HEK293 (cell line): ENCODE measurements around the gene PAQR9.
A peak's percentile ranks its signal among the peaks of the same experiment; 100 is the strongest.

Experiments
- MEIS1 ChIP-seq: sonication (generic); formaldehyde crosslinking; IDR thresholded peaks from 2 replicates; pipeline ENCODE4 v1.8.1; 2022; ENCODE audit warnings: missing genetic modification reagents, mild to moderate bottlenecking, borderline replicate concordance
- SCRT1 ChIP-seq: fragments of 450-650 bp; formaldehyde crosslinking; IDR thresholded peaks from 2 replicates; pipeline ENCODE4 v1.5.1; 2016; ENCODE audit warnings: missing biosample characterization, missing genetic modification characterization, borderline replicate concordance
- SP7 ChIP-seq: fragments of 450-650 bp; formaldehyde crosslinking; IDR thresholded peaks from 2 replicates; pipeline ENCODE4 v1.5.1; 2016; ENCODE audit warnings: missing biosample characterization, missing genetic modification characterization
- TCF7L2 ChIP-seq: IDR thresholded peaks from 2 replicates; pipeline ENCODE4 v1.6.1; 2011; ENCODE audit warnings: low read depth, mild to moderate bottlenecking, inconsistent platforms, low read length, moderate library complexity, borderline replicate concordance
- ZFHX2 ChIP-seq: fragments of 450-650 bp; formaldehyde crosslinking; conservative IDR thresholded peaks from 2 replicates; pipeline ENCODE4 v1.5.1; 2016; ENCODE audit warnings: missing biosample characterization, missing genetic modification characterization
- ZNF16 ChIP-seq: fragments of 450-650 bp; formaldehyde crosslinking; IDR thresholded peaks from 2 replicates; pipeline ENCODE4 v1.5.1; 2016; ENCODE audit warnings: low read depth, missing biosample characterization, missing genetic modification characterization
- ZNF266 ChIP-seq: fragments of 450-650 bp; formaldehyde crosslinking; IDR thresholded peaks from 2 replicates; pipeline ENCODE4 v1.5.1; 2016; ENCODE audit warnings: missing biosample characterization, missing genetic modification characterization, low read depth
- ZNF48 ChIP-seq: fragments of 450-650 bp; formaldehyde crosslinking; IDR thresholded peaks from 2 replicates; pipeline ENCODE4 v1.5.1; 2016; ENCODE audit warnings: missing biosample characterization, missing genetic modification characterization
- ZNF549 ChIP-seq: fragments of 450-650 bp; IDR thresholded peaks from 2 replicates; pipeline ENCODE4 v1.5.1; 2018; ENCODE audit warnings: missing biosample characterization, missing genetic modification characterization, mild to moderate bottlenecking, inconsistent platforms, moderate library complexity
- ZNF555 ChIP-seq: fragments of 450-650 bp; formaldehyde crosslinking; conservative IDR thresholded peaks from 2 replicates; pipeline ENCODE4 v1.5.1; 2017; ENCODE audit warnings: missing biosample characterization, mild to moderate bottlenecking, missing genetic modification characterization, inconsistent platforms
- ZNF571 ChIP-seq: fragments of 450-650 bp; formaldehyde crosslinking; IDR thresholded peaks from 2 replicates; pipeline ENCODE4 v1.5.0; 2017; ENCODE audit warnings: missing biosample characterization, missing genetic modification characterization
- ZNF777 ChIP-seq: fragments of 450-650 bp; formaldehyde crosslinking; IDR thresholded peaks from 2 replicates; pipeline ENCODE4 v1.5.1; 2017; ENCODE audit warnings: missing biosample characterization, missing genetic modification characterization, borderline replicate concordance
- ZSCAN23 ChIP-seq: fragments of 450-650 bp; formaldehyde crosslinking; IDR thresholded peaks from 2 replicates; pipeline ENCODE4 v1.5.1; 2016; ENCODE audit warnings: missing biosample characterization, missing genetic modification characterization
- TF ChIP-seq, protein P1 (sequence below): fragments of 450-650 bp; formaldehyde crosslinking; IDR thresholded peaks from 2 replicates; pipeline ENCODE4 v1.5.1; 2016; ENCODE audit warnings: missing biosample characterization, missing genetic modification characterization
- TF ChIP-seq, protein P2 (sequence below): fragments of 450-650 bp; formaldehyde crosslinking; IDR thresholded peaks from 2 replicates; pipeline ENCODE4 v1.5.1; 2016; ENCODE audit warnings: missing biosample characterization, missing genetic modification characterization
- TF ChIP-seq, protein P3 (sequence below): fragments of 450-650 bp; formaldehyde crosslinking; IDR thresholded peaks from 2 replicates; pipeline ENCODE4; 2016; ENCODE audit warnings: missing biosample characterization, missing genetic modification characterization
- TF ChIP-seq, protein P4 (sequence below): fragments of 450-650 bp; formaldehyde crosslinking; IDR thresholded peaks from 2 replicates; pipeline ENCODE4 v1.5.1; 2016; ENCODE audit warnings: missing biosample characterization, missing genetic modification characterization
- TF ChIP-seq, protein P5 (sequence below): fragments of 450-650 bp; formaldehyde crosslinking; IDR thresholded peaks from 2 replicates; pipeline ENCODE4 v1.5.1; 2016; ENCODE audit warnings: missing biosample characterization, missing genetic modification characterization
- TF ChIP-seq, protein P6 (sequence below): fragments of 450-650 bp; formaldehyde crosslinking; IDR thresholded peaks from 2 replicates; pipeline ENCODE4 v1.5.1; 2016; ENCODE audit warnings: missing biosample characterization, missing genetic modification characterization

The PAQR9 gene

DNA sequence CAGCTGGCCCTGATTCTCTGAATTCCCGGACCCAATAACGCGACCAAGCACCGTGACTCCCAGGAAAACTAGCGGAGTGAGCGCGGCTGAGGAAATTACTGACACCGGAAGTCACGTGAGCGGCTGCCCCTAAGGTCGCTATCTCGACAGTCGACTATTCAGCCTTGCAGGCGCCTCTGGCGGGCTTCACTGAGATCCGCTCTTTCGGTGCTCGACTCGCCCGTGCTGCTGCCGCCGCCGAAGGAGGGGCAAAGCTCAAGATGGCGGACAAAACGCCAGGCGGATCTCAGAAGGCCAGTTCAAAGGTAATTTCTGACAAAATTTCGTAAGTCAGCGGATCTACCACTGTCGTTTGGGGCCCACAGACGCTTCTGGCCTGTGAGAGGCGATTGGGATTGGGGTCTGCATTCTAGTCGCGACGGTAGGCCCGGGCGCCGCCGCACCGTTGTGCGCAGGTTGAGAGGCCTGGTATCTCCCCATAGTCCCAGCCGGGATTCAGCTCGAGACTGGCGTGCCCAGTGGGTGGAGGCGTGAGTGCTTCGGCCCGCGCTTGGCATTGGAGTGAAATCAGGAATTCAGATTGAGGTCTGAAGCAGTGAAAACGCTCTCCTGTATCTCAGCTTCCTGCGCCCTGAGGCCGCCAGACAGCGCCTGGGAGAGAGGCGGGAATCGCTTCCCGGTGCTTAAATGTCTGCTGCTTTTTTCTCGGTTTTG lies 38.1 kb upstream of the PAQR9 start, which contains the start of gene U2SURP (continued):
- TF ChIP-seq, protein P1, sequence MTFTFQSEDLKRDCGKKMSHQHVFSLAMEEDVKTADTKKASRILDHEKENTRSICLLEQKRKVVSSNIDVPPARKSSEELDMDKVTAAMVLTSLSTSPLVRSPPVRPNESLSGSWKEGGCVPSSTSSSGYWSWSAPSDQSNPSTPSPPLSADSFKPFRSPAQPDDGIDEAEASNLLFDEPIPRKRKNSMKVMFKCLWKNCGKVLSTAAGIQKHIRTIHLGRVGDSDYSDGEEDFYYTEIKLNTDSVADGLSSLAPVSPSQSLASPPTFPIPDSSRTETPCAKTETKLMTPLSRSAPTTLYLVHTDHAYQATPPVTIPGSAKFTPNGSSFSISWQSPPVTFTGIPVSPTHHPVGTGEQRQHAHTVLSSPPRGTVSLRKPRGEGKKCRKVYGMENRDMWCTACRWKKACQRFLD = no peak
- TF ChIP-seq SCRT1 (no peak), ZNF777 (tag by site-specific recombination) (no peak), TCF7L2 (no peak), SP7 (tag by site-specific recombination) (peak; percentile 77), ZNF266 (tag by site-specific recombination) (no peak), ZNF571 (tag by site-specific recombination) (no peak), ZNF48 (tag by site-specific recombination) (no peak), ZSCAN23 (tag by site-specific recombination) (no peak), ZNF555 (no peak), MEIS1 (no peak), ZNF549 (tag by site-specific recombination) (no peak), ZNF16 (tag by site-specific recombination) (no peak), ZFHX2 (tag by site-specific recombination) (no peak)
- TF ChIP-seq, protein P2, sequence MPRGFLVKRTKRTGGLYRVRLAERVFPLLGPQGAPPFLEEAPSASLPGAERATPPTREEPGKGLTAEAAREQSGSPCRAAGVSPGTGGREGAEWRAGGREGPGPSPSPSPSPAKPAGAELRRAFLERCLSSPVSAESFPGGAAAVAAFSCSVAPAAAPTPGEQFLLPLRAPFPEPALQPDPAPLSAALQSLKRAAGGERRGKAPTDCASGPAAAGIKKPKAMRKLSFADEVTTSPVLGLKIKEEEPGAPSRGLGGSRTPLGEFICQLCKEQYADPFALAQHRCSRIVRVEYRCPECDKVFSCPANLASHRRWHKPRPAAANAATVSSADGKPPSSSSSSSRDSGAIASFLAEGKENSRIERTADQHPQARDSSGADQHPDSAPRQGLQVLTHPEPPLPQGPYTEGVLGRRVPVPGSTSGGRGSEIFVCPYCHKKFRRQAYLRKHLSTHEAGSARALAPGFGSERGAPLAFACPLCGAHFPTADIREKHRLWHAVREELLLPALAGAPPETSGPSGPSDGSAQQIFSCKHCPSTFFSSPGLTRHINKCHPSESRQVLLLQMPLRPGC = 0 out of 2 replicates have a peak, but pooled peaks have one; percentile 39
- TF ChIP-seq, protein P3, sequence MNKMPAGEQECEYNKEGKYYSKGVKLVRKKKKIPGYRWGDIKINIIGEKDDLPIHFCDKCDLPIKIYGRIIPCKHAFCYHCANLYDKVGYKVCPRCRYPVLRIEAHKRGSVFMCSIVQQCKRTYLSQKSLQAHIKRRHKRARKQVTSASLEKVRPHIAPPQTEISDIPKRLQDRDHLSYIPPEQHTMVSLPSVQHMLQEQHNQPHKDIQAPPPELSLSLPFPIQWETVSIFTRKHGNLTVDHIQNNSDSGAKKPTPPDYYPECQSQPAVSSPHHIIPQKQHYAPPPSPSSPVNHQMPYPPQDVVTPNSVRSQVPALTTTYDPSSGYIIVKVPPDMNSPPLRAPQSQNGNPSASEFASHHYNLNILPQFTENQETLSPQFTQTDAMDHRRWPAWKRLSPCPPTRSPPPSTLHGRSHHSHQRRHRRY = no peak
- TF ChIP-seq, protein P4, sequence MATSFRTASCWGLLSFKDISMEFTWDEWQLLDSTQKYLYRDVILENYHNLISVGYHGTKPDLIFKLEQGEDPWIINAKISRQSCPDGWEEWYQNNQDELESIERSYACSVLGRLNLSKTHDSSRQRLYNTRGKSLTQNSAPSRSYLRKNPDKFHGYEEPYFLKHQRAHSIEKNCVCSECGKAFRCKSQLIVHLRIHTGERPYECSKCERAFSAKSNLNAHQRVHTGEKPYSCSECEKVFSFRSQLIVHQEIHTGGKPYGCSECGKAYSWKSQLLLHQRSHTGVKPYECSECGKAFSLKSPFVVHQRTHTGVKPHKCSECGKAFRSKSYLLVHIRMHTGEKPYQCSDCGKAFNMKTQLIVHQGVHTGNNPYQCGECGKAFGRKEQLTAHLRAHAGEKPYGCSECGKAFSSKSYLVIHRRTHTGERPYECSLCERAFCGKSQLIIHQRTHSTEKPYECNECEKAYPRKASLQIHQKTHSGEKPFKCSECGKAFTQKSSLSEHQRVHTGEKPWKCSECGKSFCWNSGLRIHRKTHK (tag by site-specific recombination) = no peak
- TF ChIP-seq, protein P5, sequence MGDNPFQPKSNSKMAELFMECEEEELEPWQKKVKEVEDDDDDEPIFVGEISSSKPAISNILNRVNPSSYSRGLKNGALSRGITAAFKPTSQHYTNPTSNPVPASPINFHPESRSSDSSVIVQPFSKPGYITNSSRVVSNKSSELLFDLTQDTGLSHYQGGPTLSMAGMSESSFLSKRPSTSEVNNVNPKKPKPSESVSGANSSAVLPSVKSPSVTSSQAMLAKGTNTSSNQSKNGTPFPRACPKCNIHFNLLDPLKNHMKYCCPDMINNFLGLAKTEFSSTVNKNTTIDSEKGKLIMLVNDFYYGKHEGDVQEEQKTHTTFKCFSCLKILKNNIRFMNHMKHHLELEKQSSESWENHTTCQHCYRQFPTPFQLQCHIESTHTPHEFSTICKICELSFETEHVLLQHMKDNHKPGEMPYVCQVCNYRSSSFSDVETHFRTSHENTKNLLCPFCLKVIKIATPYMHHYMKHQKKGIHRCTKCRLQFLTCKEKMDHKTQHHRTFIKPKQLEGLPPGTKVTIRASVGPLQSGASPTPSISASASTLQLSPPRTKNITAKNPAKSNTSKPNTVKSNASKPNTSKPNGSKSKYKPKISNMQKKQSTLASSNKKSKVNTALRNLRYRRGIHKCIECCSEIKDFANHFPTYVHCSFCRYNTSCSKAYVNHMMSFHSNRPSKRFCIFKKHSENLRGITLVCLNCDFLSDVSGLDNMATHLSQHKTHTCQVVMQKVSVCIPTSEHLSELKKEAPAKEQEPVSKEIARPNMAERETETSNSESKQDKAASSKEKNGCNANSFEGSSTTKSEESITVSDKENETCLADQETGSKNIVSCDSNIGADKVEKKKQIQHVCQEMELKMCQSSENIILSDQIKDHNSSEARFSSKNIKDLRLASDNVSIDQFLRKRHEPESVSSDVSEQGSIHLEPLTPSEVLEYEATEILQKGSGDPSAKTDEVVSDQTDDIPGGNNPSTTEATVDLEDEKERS (tag by site-specific recombination) = no peak
- TF ChIP-seq, protein P6, sequence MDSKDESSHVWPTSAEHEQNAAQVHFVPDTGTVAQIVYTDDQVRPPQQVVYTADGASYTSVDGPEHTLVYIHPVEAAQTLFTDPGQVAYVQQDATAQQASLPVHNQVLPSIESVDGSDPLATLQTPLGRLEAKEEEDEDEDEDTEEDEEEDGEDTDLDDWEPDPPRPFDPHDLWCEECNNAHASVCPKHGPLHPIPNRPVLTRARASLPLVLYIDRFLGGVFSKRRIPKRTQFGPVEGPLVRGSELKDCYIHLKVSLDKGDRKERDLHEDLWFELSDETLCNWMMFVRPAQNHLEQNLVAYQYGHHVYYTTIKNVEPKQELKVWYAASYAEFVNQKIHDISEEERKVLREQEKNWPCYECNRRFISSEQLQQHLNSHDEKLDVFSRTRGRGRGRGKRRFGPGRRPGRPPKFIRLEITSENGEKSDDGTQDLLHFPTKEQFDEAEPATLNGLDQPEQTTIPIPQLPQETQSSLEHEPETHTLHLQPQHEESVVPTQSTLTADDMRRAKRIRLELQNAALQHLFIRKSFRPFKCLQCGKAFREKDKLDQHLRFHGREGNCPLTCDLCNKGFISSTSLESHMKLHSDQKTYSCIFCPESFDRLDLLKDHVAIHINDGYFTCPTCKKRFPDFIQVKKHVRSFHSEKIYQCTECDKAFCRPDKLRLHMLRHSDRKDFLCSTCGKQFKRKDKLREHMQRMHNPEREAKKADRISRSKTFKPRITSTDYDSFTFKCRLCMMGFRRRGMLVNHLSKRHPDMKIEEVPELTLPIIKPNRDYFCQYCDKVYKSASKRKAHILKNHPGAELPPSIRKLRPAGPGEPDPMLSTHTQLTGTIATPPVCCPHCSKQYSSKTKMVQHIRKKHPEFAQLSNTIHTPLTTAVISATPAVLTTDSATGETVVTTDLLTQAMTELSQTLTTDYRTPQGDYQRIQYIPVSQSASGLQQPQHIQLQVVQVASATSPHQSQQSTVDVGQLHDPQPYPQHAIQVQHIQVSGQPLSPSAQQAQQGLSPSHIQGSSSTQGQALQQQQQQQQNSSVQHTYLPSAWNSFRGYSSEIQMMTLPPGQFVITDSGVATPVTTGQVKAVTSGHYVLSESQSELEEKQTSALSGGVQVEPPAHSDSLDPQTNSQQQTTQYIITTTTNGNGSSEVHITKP (tag by site-specific recombination) = peak; percentile 62
- TF ChIP-seq, all 188 proteins: peak for 48
